Caco-2 (cell line): Measurements from ENCODE around the gene POLR2L. TPM values are rescaled to one million over a fixed set of nuclear protein-coding genes. Genes with fewer than 3 reads are reported as not detected.

ENCODE experiments used
- BruUV-seq: library from RNA; stranded (reverse); fragments of 400-500 nt; replicated peaks from 2 replicates; lab custom pipeline; 2021; lab: Mats Ljungman, UMichigan
- CTCF ChIA-PET: fragments of 300-600 bp; sonication (Branson Sonifier 250); formaldehyde crosslinking; loops from one replicate; lab custom pipeline; 2022; ENCODE audit warnings: antibody characterized with exemption; lab: Charles Lee
- POLR2A ChIA-PET: fragments of 300-600 bp; sonication (Branson Sonifier 250); formaldehyde crosslinking; loops from one replicate; lab custom pipeline; 2022; ENCODE audit warnings: antibody characterized with exemption; lab: Charles Lee
- DNase-seq, 2 experiments: peaks; one replicate each; pipeline versions ENCODE4 v3.0.0 to v3.0.0-alpha.2; 2020 to 2022
- H3K27me3 ChIP-seq: replicated peaks from 2 replicates; pipeline ENCODE4 v1.6.0; 2011; ENCODE audit warnings: low read length; ENCODE audit not compliant: control insufficient read depth, insufficient read depth
- H3K36me3 ChIP-seq: 2 replicates; pipeline ENCODE4 v1.5.1; 2011; ENCODE audit warnings: low read length; ENCODE audit not compliant: control insufficient read depth, insufficient read depth
- H3K4me1 ChIP-seq: fragments of 250-450 bp; sonication (Bioruptor Pico); 2 replicates; pipeline ENCODE4 v1.5.1; 2020; ENCODE audit warnings: mild to moderate bottlenecking
- H3K4me3 ChIP-seq: 2 replicates; pipeline ENCODE4 v1.5.1; 2011; ENCODE audit warnings: low read depth, mild to moderate bottlenecking, control low read depth, low read length
- H3K9me3 ChIP-seq: fragments of 250-450 bp; sonication (Bioruptor Pico); 2 replicates; pipeline ENCODE4 v1.5.1; 2020; ENCODE audit warnings: mild to moderate bottlenecking, moderate library complexity
- H3K27ac Mint-ChIP-seq: one replicate; pipeline ENCODE4 v1.8.0; 2022; ENCODE audit warnings: mixed read lengths; ENCODE audit not compliant: unreplicated experiment
- H3K27me3 Mint-ChIP-seq: one replicate; pipeline ENCODE4 v1.8.0; 2022; ENCODE audit warnings: mixed read lengths; ENCODE audit not compliant: insufficient read depth, unreplicated experiment
- H3K36me3 Mint-ChIP-seq: one replicate; pipeline ENCODE4 v1.8.0; 2022; ENCODE audit warnings: mild to moderate bottlenecking, mixed read lengths; ENCODE audit not compliant: insufficient read depth, unreplicated experiment
- H3K4me1 Mint-ChIP-seq: one replicate; pipeline ENCODE4 v1.8.0; 2022; ENCODE audit warnings: low read depth, mixed read lengths; ENCODE audit not compliant: unreplicated experiment
- H3K4me3 Mint-ChIP-seq: one replicate; pipeline ENCODE4 v1.8.0; 2022; ENCODE audit warnings: mild to moderate bottlenecking, moderate library complexity, mixed read lengths; ENCODE audit not compliant: unreplicated experiment
- H3K9me3 Mint-ChIP-seq: one replicate; pipeline ENCODE4 v1.8.0; 2022; ENCODE audit warnings: mixed read lengths; ENCODE audit not compliant: unreplicated experiment
- CTCF ChIP-seq, 2 experiments: fragments of 200-600 bp in 1 of 2; IDR thresholded peaks; 1 replicate in 1 of 2; 2 replicates in 1 of 2; pipeline versions ENCODE4 v1.5.1 to v1.8.0; 2011 to 2022; ENCODE audit warnings: antibody characterized with exemption in 1 of 2, control low read depth in 1 of 2, inconsistent platforms in 1 of 2, low read depth in 1 of 2, low read length in 1 of 2, mild to moderate bottlenecking in 1 of 2, moderate library complexity in 1 of 2; ENCODE audit not compliant: insufficient read depth in 1 of 2, severe bottlenecking in 1 of 2, unreplicated experiment in 1 of 2
- intact Hi-C: fragments of 100-400 bp; cut with micrococcal nuclease; formaldehyde crosslinking; loops from one replicate; pipeline ENCODE4 v1.10.0; 2022; ENCODE audit not compliant: unreplicated experiment
- total RNA-seq: library from RNA; stranded (reverse); gene quantifications from 2 replicates; pipeline ENCODE4 v1.2.3, GENCODE V29; 2022

The POLR2L gene
- total RNA-seq, 1 experiment from 2014 or later = 139 TPM

DNA sequence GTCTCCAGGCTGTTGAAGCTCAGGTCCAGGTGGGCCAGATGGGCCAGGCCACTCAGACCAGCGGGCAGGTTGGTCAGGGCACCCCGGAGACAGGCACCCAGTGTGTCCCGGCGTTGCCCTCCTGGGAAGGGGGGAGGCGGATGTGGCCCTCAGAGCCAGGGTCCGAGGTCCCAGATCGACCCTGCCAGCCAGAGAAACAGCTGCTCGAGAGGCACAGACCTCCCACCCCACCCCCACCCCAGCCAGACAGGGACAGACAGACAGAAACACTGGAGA lies 38.9 kb downstream of the POLR2L start:
- Histone ChIP-seq H3K9me3 (no peaks in the 10 kb centered on the region), H3K4me3 (no peak overlapping the region), H3K27me3 (no peaks in the 10 kb centered on the region), H3K4me1 (peaks cover 14% of the 10 kb centered on the region; the same call in 1 of the 2 replicates), H3K36me3 (no peaks in the 10 kb centered on the region)
- Mint-ChIP-seq H3K27me3 (no peaks in the 10 kb centered on the region), H3K27ac (no peak overlapping the region), H3K9me3 (no peaks in the 10 kb centered on the region), H3K4me3 (peak overlapping the region; percentile 74), H3K4me1 (no peaks in the 10 kb centered on the region), H3K36me3 (peaks cover 25% of the 10 kb centered on the region)
- no peak for TF ChIP-seq CTCF (IDR thresholded peaks at IDR 0.05; ENCODE audit: insufficient read depth in 1 of 2, low read depth in 1 of 2, low read length in 1 of 2, severe bottlenecking in 1 of 2, unreplicated experiment in 1 of 2)
- intact Hi-C loops = no loop called here
- POLR2A ChIA-PET = no interaction called here
- no TSS peak for BruUV-seq
- CTCF ChIA-PET = no interaction called here
- DNase-seq = no peak

GRCh38 chr11:802693-803466 lies 39.4 kb downstream of the POLR2L start:
- H3K36me3 ChIP-seq = no peaks in the 10 kb centered on the region
- Mint-ChIP-seq H3K27me3 (no peaks in the 10 kb centered on the region), H3K4me3 (peak overlapping the region; percentile 33), H3K4me1 (no peaks in the 10 kb centered on the region), H3K27ac (no peak overlapping the region), H3K36me3 (peaks cover 25% of the 10 kb centered on the region), H3K9me3 (no peaks in the 10 kb centered on the region)
- peaks cover 14% of the 10 kb centered on the region; the same call in 1 of the 2 replicates for H3K4me1 ChIP-seq
- no peaks in the 10 kb centered on the region for H3K27me3 ChIP-seq
- no TSS peak for BruUV-seq
- intact Hi-C loops = no loop called here
- CTCF ChIA-PET = no interaction called here
- no peaks in the 10 kb centered on the region for H3K9me3 ChIP-seq
- TF ChIP-seq CTCF (IDR thresholded peaks at IDR 0.05; ENCODE audit: insufficient read depth in 1 of 2, low read depth in 1 of 2, low read length in 1 of 2, severe bottlenecking in 1 of 2, unreplicated experiment in 1 of 2) = no peak
- POLR2A ChIA-PET = no interaction called here
- DNase-seq = no peak
- no peak overlapping the region for H3K4me3 ChIP-seq

- intact Hi-C loops = no loop called here
- CTCF ChIA-PET = no interaction called here
- POLR2A ChIA-PET = no interaction called here
Observed at GRCh38 chr11:802018-802617, 40.2 kb downstream of the POLR2L start.

More at GRCh38 chr11:802018-802617, 40.2 kb downstream of the POLR2L start:
- Mint-ChIP-seq H3K27ac (no peak overlapping the region), H3K36me3 (peaks cover 31% of the 10 kb centered on the region), H3K9me3 (no peaks in the 10 kb centered on the region), H3K4me1 (no peaks in the 10 kb centered on the region), H3K27me3 (no peaks in the 10 kb centered on the region), H3K4me3 (no peak overlapping the region)
- Histone ChIP-seq H3K4me1 (peaks cover 14% of the 10 kb centered on the region; the same call in 1 of the 2 replicates), H3K36me3 (no peaks in the 10 kb centered on the region), H3K4me3 (no peak overlapping the region), H3K27me3 (no peaks in the 10 kb centered on the region), H3K9me3 (no peaks in the 10 kb centered on the region)
- no peak for TF ChIP-seq CTCF (IDR thresholded peaks at IDR 0.05; ENCODE audit: insufficient read depth in 1 of 2, low read depth in 1 of 2, low read length in 1 of 2, severe bottlenecking in 1 of 2, unreplicated experiment in 1 of 2)
- no TSS peak for BruUV-seq
- no peak for DNase-seq
